Hepatocyte (in vitro differentiated cells): ENCODE data around the gene COBL. TPM values are rescaled to one million over a fixed set of nuclear protein-coding genes. Genes with fewer than 3 reads are reported as not detected.
A peak's percentile ranks its signal among the peaks of the same experiment; 100 is the strongest.

Experiments
- DNase-seq: peaks from one replicate; pipeline ENCODE4 v3.0.0-alpha.2; 2016; ENCODE audit warnings: low spot score
- H2AFZ ChIP-seq: fragments of 200-600 bp; sonication (generic); 2 replicates; pipeline ENCODE4 v1.6.0; 2016; ENCODE audit warnings: antibody characterized with exemption, mild to moderate bottlenecking
- H3K27ac ChIP-seq: fragments of 200-600 bp; sonication (generic); 2 replicates; pipeline ENCODE4 v1.5.1; 2016; ENCODE audit warnings: mild to moderate bottlenecking
- H3K27me3 ChIP-seq: fragments of 200-600 bp; sonication (generic); 2 replicates; pipeline ENCODE4 v1.6.1; 2016
- H3K36me3 ChIP-seq: fragments of 200-600 bp; sonication (generic); replicated peaks from 2 replicates; pipeline ENCODE4 v1.5.1; 2016; ENCODE audit warnings: low read depth; ENCODE audit not compliant: insufficient read depth
- H3K4me1 ChIP-seq: fragments of 200-600 bp; sonication (generic); 2 replicates; pipeline ENCODE4 v1.5.1; 2016; ENCODE audit warnings: mild to moderate bottlenecking, moderate library complexity; ENCODE audit not compliant: insufficient read depth
- H3K4me2 ChIP-seq: fragments of 200-600 bp; sonication (generic); 2 replicates; pipeline ENCODE4 v1.6.0; 2016
- H3K4me3 ChIP-seq: fragments of 200-600 bp; sonication (generic); 2 replicates; pipeline ENCODE4 v1.5.1; 2016; ENCODE audit warnings: mild to moderate bottlenecking
- H3K79me2 ChIP-seq: fragments of 200-600 bp; sonication (generic); 2 replicates; pipeline ENCODE4 v1.6.0; 2017; ENCODE audit warnings: mild to moderate bottlenecking
- H3K9me2 ChIP-seq: fragments of 200-600 bp; sonication (generic); replicated peaks from 2 replicates; pipeline ENCODE4 v1.6.0; 2017; ENCODE audit warnings: mild to moderate bottlenecking; ENCODE audit not compliant: insufficient read depth
- H3K9me3 ChIP-seq: fragments of 200-600 bp; sonication (generic); 2 replicates; pipeline ENCODE4 v1.5.1; 2016; ENCODE audit warnings: low read depth, mild to moderate bottlenecking
- H4K20me1 ChIP-seq: fragments of 200-600 bp; sonication (generic); 2 replicates; pipeline ENCODE4 v1.6.0; 2016; ENCODE audit warnings: mild to moderate bottlenecking; ENCODE audit not compliant: insufficient read depth, poor library complexity, severe bottlenecking
- EZH2 ChIP-seq: fragments of 200-600 bp; sonication (generic); IDR thresholded peaks from 2 replicates; pipeline ENCODE4 v1.6.1; 2016; ENCODE audit warnings: antibody characterized with exemption, mild to moderate bottlenecking, borderline replicate concordance
- EZH2phosphoT487 ChIP-seq: fragments of 200-600 bp; sonication (generic); IDR thresholded peaks from one replicate; pipeline ENCODE4 v1.6.1; 2018; ENCODE audit warnings: antibody characterized with exemption, mild to moderate bottlenecking, low read depth, moderate library complexity; ENCODE audit not compliant: unreplicated experiment, severe bottlenecking
- WGBS: methylation state at CpG from one replicate; pipeline ENCODE4 v1.1.6; 2016; ENCODE audit warnings: low lambda C conversion rate; ENCODE audit errors: missing lambda C conversion rate; 5-methylcytosine and 5-hydroxymethylcytosine counted together
- polyA plus RNA-seq: library from polyadenylated mRNA; unstranded; fragments of >200 nt; fragmentation: Nextera tagmentation; extraction: Ambion mirVana; gene quantifications from 2 replicates; pipeline ENCODE4 v1.2.1, GENCODE V29; 2016
- total RNA-seq: library from RNA; depleted of rRNA; stranded (reverse); fragments of >200 nt; gene quantifications from 2 replicates; pipeline ENCODE4 v1.2.3, GENCODE V29; 2014
- TF ChIP-seq, protein P1 (sequence below): fragments of 200-600 bp; sonication (generic); IDR thresholded peaks from 2 replicates; pipeline ENCODE4 v1.5.1; 2016; ENCODE audit warnings: antibody characterized with exemption, mild to moderate bottlenecking; ENCODE audit not compliant: poor library complexity

The COBL gene
- total and polyA plus RNA-seq, 2 experiments from 2014 or later = 7.8 to 20.5 TPM

DNA sequence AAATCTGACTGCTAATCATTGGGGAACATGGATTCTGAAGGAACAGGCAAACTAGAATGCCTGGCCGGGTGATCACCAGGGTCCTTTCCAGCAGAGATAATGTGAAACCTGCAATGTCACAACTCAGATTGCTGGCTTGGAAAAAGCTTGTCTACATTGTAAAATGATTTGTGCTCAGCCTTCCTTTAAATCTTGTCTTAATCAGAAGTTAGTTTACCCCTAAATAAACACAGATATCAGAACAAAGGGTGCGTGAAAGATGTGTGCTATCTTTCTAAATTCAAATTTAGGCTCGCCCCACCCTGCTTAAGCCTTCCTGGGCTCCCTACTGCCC is 26.3 kb downstream of the COBL start:
- Histone ChIP-seq H3K27ac (peak overlapping the region; percentile 67), H3K4me3 (no peak overlapping the region), H3K27me3 (no peaks in the 10 kb centered on the region), H3K9me3 (no peaks in the 10 kb centered on the region), H3K36me3 (no peaks in the 10 kb centered on the region), H3K79me2 (peaks cover 88% of the 10 kb centered on the region), H3K4me1 (no peaks in the 10 kb centered on the region), H2AFZ (no peak overlapping the region), H3K9me2 (no peaks in the 10 kb centered on the region), H4K20me1 (no peaks in the 10 kb centered on the region), H3K4me2 (no peak overlapping the region)
- no peak for DNase-seq
- TF ChIP-seq EZH2 (no peak), EZH2phosphoT487 (no peak)
- TF ChIP-seq, protein P1, sequence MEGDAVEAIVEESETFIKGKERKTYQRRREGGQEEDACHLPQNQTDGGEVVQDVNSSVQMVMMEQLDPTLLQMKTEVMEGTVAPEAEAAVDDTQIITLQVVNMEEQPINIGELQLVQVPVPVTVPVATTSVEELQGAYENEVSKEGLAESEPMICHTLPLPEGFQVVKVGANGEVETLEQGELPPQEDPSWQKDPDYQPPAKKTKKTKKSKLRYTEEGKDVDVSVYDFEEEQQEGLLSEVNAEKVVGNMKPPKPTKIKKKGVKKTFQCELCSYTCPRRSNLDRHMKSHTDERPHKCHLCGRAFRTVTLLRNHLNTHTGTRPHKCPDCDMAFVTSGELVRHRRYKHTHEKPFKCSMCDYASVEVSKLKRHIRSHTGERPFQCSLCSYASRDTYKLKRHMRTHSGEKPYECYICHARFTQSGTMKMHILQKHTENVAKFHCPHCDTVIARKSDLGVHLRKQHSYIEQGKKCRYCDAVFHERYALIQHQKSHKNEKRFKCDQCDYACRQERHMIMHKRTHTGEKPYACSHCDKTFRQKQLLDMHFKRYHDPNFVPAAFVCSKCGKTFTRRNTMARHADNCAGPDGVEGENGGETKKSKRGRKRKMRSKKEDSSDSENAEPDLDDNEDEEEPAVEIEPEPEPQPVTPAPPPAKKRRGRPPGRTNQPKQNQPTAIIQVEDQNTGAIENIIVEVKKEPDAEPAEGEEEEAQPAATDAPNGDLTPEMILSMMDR = no peak
- 47% methylated on average over 3 of the region's 3 CpGs for WGBS

DNA sequence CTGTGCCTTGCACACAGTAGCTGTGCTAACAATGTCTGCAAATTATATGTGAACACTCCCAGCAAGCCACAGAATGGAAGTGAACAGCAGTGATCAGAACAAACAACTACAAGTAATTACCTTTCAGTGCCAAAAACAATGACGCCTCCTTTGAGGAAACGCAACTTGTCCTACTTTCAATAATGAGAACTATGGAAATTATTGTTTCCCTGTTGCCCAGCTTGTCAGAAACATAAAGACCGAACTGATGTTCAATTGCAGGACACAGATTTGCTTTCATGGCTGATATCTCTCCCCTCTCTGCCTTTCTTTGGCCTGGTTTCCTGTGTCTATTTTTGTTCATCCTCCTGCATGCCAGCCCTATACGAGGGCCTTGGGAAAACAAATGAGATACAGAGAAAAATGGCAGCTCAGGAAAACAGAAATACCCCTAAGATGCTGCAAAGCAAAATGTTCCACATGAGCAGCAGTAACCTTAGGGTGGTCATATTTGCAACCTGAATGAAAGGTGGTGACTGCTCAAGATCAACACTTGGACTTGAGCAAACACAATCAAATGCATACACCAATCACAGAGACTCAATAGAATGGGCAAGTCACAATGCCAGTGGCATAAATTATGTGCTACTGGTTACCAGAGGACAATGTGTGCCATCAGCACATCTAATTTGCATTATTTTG is 26.8 kb downstream of the COBL start:
- WGBS = 82% methylated on average over 4 of the region's 4 CpGs
- Histone ChIP-seq H3K9me3 (no peaks in the 10 kb centered on the region), H3K79me2 (peaks cover 89% of the 10 kb centered on the region), H3K9me2 (no peaks in the 10 kb centered on the region), H2AFZ (no peak overlapping the region), H3K4me2 (no peak overlapping the region), H4K20me1 (no peaks in the 10 kb centered on the region), H3K4me1 (no peaks in the 10 kb centered on the region), H3K27me3 (no peaks in the 10 kb centered on the region), H3K36me3 (no peaks in the 10 kb centered on the region), H3K4me3 (no peak overlapping the region), H3K27ac (peak overlapping the region; percentile 54)
- DNase-seq = no peak
- TF ChIP-seq, protein P1 = no peak
- TF ChIP-seq EZH2phosphoT487 = no peak
- TF ChIP-seq EZH2 = no peak

DNA sequence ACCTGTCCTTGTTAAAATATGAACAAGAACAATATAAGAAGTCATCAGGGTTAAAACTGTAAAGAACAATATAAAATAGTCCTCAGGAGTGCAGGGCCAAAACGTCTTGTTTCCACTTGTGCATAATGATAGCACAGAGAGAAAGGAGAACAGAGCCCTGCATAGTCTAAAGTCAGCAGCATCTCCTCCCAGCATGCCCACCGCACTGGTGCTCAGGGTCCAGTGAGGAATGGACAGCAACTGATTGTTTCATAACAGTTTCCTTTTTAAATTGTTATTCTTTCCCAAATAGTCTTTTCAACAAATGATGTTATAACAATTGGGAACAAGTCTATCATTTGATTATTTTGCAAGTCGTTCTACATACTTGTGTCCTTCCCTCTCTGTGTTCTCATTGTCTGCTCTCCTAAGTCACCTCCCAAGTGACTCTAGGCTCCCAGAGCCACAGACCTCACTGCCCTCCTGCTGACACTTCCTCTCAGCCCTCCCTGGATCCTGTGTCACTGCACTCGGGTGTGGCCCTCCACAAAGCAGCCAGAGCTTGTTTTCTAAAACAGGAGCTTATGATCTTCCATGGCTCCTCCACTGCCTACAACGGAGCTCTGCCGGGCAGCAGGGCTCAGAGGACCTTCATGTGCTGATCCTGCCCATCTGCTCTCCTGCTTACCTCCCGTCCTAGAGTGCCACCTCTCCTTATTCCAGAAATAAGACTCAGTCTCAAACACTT is 27.6 kb downstream of the COBL start:
- no peak for TF ChIP-seq EZH2phosphoT487
- Histone ChIP-seq H3K4me2 (no peak overlapping the region), H3K4me1 (no peaks in the 10 kb centered on the region), H3K36me3 (no peaks in the 10 kb centered on the region), H3K4me3 (no peak overlapping the region), H3K27ac (peak overlapping the region; percentile 54), H3K27me3 (no peaks in the 10 kb centered on the region), H3K79me2 (peaks cover 89% of the 10 kb centered on the region), H2AFZ (no peak overlapping the region), H3K9me3 (no peaks in the 10 kb centered on the region), H3K9me2 (no peaks in the 10 kb centered on the region), H4K20me1 (no peaks in the 10 kb centered on the region)
- 61% methylated on average over 7 of the region's 7 CpGs for WGBS
- DNase-seq = no peak

DNA sequence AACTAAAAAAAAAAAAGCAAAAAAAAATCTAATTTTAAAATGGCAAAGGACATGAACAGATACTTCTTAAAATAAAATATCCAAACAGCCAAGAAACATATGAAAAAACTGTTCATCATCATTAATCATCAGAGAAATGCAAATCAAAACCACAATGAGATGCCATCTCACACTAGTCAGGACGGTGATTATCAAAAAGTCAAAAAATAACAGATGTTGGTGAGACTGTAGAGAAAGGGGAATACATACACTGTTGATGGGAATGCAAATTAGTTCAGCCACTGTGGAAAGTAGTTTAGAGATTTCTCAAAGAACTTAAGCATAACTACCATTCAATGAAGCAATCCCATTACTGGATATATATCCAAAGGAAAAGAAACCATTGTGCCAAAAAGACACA is 30.2 kb downstream of the COBL start:
- Histone ChIP-seq H3K79me2 (peaks cover 87% of the 10 kb centered on the region), H3K9me2 (no peaks in the 10 kb centered on the region), H4K20me1 (no peaks in the 10 kb centered on the region), H3K27me3 (no peaks in the 10 kb centered on the region), H3K36me3 (no peaks in the 10 kb centered on the region), H2AFZ (no peak overlapping the region), H3K4me1 (no peaks in the 10 kb centered on the region), H3K27ac (no peak overlapping the region), H3K4me3 (no peak overlapping the region), H3K9me3 (no peaks in the 10 kb centered on the region), H3K4me2 (no peak overlapping the region)
- TF ChIP-seq EZH2 = no peak
- no peak for TF ChIP-seq EZH2phosphoT487
- TF ChIP-seq, protein P1 = no peak
- no peak for DNase-seq
- whole genome bisulfite sequencing = 94% methylated on average over 1 of the region's 1 CpG
